PC-3 (cell line): ENCODE data around the gene TTYH2.

ENCODE experiments used
- EZH2 ChIP-seq: fragments of 300-600 bp; sonication (generic); IDR thresholded peaks from one replicate; pipeline ENCODE4 v1.6.1; 2017; ENCODE audit warnings: antibody characterized with exemption, mild to moderate bottlenecking, low read length; ENCODE audit not compliant: unreplicated experiment
- EZH2phosphoT487 ChIP-seq: fragments of 300-600 bp; sonication (generic); IDR thresholded peaks from 2 replicates; pipeline ENCODE4 v1.6.1; 2018; ENCODE audit warnings: mild to moderate bottlenecking, antibody characterized with exemption, low read length, borderline replicate concordance
- TF ChIP-seq, protein P1 (sequence below): fragments of 300-600 bp; sonication (generic); conservative IDR thresholded peaks from 2 replicates; pipeline ENCODE4 v1.5.1; 2017; ENCODE audit warnings: antibody characterized with exemption, low read depth, mild to moderate bottlenecking, low read length

DNA sequence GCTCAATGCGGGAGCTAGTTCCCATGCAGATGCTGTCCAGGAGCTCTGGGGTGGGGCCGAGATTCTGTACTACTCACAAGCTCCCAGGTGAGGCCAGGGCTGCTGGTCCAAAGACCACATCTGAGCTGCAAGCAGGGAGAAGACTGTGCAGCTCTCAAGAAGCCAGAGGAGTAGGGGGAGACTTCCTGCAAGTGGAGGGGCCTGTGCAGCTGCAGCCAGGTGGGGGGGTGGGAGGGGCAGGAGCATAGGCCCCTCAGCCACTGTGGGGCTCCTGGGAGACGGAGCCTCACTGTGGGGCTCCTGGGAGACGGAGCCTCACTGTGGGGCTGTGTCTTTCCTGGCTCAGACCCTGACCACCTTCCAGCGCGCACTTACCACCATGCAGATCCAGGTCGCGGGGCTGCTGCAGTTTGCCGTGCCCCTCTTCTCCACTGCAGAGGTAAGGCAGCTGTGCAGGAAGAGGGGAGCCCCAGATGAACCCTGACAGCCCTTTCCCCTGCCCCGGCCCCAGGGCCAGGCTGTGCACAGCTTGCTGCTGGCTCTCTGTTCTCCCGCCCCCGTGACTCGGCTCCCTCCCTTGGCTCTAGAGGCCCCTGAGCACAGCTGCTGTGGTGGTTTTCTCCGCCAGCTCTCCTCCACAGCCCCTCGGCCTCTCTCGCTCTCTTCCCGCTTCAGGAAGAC lies 36.4 kb downstream of the TTYH2 start:
- TF ChIP-seq, protein P1, sequence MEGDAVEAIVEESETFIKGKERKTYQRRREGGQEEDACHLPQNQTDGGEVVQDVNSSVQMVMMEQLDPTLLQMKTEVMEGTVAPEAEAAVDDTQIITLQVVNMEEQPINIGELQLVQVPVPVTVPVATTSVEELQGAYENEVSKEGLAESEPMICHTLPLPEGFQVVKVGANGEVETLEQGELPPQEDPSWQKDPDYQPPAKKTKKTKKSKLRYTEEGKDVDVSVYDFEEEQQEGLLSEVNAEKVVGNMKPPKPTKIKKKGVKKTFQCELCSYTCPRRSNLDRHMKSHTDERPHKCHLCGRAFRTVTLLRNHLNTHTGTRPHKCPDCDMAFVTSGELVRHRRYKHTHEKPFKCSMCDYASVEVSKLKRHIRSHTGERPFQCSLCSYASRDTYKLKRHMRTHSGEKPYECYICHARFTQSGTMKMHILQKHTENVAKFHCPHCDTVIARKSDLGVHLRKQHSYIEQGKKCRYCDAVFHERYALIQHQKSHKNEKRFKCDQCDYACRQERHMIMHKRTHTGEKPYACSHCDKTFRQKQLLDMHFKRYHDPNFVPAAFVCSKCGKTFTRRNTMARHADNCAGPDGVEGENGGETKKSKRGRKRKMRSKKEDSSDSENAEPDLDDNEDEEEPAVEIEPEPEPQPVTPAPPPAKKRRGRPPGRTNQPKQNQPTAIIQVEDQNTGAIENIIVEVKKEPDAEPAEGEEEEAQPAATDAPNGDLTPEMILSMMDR, result no peak
- TF ChIP-seq EZH2, result no peak
- TF ChIP-seq EZH2phosphoT487, result no peak
